ENCODE results near the gene CDKL1.

CDKL1 gene

DNA sequence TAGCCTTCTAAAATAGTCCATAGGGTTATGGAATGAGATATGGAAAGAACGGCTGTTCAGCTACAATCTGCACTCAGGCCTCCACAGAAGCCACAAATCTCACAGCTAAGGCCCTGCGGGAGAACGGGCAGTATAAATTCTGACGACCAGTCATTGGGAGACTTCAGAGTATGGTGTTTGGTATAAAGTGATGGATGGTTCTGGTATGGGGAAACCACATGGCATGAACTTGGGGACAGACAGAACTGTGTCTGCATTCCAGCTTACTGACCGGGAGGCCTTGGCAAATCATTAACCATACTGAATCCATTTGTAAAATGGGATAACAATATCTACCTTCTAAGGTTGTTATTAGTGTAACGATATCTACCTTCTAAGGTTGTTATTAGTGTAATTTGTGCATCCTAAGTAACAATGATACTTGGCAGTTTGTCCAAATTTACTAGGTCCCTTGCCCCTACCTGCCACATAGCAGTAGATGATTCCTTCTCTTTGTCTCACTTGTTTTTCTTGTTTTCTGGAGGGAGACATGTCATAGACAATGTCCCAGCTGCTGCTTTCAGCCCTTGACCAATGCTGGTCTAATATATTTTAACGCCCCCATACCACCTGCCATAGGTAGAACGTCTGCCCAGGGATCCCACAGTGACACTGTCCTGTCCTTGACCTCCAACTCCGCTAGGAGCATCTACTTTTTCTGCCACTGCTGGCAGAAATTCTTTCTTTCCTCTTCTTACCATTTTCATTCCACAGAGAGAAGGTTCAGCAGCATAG, 6.8 kb downstream of the CDKL1 start:
- H3K36me3 ChIP-seq (ENCODE audit: control insufficient read depth in 5 of 5, insufficient read depth in 5 of 5, low read length in 5 of 5): peaks cover 0 to 4% (median 0%) of the 10 kb centered on the region in 5 donors
- no peaks in the 10 kb centered on the region for H3K27me3 ChIP-seq (ENCODE audit: control insufficient read depth in 5 of 5, insufficient read depth in 4 of 5, low read length in 5 of 5)
- H3K9me3 ChIP-seq (ENCODE audit: control insufficient read depth in 5 of 5, low read length in 5 of 5): no peaks in the 10 kb centered on the region
- no peak overlapping the region for H3K9ac ChIP-seq (ENCODE audit: low read length in 5 of 5)
- H3K27ac ChIP-seq (ENCODE audit: low read depth, low read length): no peak overlapping the region
- no peak overlapping the region for H3K4me3 ChIP-seq (ENCODE audit: low read depth in 1 of 5, low read length in 5 of 5)
- peaks cover 0 to 14% (median 6%) of the 10 kb centered on the region in 5 donors for H3K4me1 ChIP-seq (ENCODE audit: control insufficient read depth in 5 of 5, insufficient read depth in 5 of 5, low read length in 5 of 5)

DNA sequence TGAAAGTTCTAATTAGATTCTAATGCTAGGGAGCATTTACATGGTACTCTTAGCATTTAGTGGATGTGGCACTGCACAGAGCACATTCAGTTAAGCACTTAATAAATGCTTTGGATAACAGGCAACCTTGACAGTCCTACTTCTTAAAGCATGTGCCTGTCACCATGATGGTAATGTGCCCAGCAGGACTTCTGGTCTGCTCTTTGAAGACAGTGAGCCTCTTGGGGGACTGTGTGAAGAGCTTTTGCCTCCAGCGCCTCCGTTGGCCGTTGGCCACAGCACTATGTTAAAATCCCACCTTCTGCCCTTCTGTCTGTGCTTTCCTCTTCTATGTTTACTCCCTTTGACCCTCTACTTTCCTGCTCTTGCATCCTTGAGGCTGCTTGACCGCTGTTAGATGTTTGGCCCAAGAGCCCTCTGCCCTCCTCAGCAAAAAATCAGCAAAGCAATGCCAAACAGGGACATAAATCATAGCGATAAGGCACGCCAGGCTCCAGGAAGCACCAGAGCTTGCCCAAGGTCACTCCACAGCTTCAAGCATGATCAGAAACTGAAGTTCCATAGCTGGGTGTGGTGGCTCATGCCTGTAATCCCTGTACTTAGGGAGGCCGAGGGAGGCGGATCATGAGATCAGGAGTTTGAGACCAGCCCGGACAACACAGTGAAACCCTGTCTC, 8.3 kb downstream of the CDKL1 start:
- Histone ChIP-seq H3K4me1 (ENCODE audit: control insufficient read depth in 5 of 5, insufficient read depth in 5 of 5, low read length in 5 of 5) (peaks cover 0 to 8% (median 6%) of the 10 kb centered on the region in 5 donors), H3K36me3 (ENCODE audit: control insufficient read depth in 5 of 5, insufficient read depth in 5 of 5, low read length in 5 of 5) (peaks cover 0 to 4% (median 0%) of the 10 kb centered on the region in 5 donors), H3K27ac (ENCODE audit: low read depth, low read length) (no peak overlapping the region), H3K9me3 (ENCODE audit: control insufficient read depth in 5 of 5, low read length in 5 of 5) (no peaks in the 10 kb centered on the region), H3K27me3 (ENCODE audit: control insufficient read depth in 5 of 5, insufficient read depth in 4 of 5, low read length in 5 of 5) (no peaks in the 10 kb centered on the region), H3K9ac (ENCODE audit: low read length in 5 of 5) (no peak overlapping the region), H3K4me3 (ENCODE audit: low read depth in 1 of 5, low read length in 5 of 5) (no peak overlapping the region)

DNA sequence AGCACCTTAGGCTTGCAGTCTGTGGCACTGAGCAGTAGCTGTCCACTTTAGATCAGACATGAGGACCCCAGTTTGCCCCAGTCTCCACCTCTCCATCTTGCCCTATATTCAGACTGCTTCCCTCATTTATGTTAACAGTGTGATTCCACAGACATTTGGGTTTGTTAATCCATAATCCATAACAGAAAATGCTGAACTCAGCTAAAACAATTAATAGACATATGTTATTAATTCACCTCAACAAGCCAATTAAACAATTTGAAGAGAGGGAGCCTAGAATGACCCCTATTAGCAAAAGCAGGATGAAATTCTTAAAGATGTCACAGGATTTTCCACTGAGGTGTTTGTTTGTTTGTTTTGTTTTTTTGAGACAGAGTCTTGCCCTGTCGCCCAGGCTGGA, 9.1 kb downstream of the CDKL1 start:
- Histone ChIP-seq H3K4me3 (ENCODE audit: low read depth in 1 of 5, low read length in 5 of 5) (no peak overlapping the region), H3K27me3 (ENCODE audit: control insufficient read depth in 5 of 5, insufficient read depth in 4 of 5, low read length in 5 of 5) (no peaks in the 10 kb centered on the region), H3K4me1 (ENCODE audit: control insufficient read depth in 5 of 5, insufficient read depth in 5 of 5, low read length in 5 of 5) (peaks cover 0 to 8% (median 6%) of the 10 kb centered on the region in 5 donors), H3K9ac (ENCODE audit: low read length in 5 of 5) (no peak overlapping the region), H3K9me3 (ENCODE audit: control insufficient read depth in 5 of 5, low read length in 5 of 5) (no peaks in the 10 kb centered on the region), H3K36me3 (ENCODE audit: control insufficient read depth in 5 of 5, insufficient read depth in 5 of 5, low read length in 5 of 5) (peaks cover 0 to 4% (median 0%) of the 10 kb centered on the region in 5 donors), H3K27ac (ENCODE audit: low read depth, low read length) (no peak overlapping the region)

DNA sequence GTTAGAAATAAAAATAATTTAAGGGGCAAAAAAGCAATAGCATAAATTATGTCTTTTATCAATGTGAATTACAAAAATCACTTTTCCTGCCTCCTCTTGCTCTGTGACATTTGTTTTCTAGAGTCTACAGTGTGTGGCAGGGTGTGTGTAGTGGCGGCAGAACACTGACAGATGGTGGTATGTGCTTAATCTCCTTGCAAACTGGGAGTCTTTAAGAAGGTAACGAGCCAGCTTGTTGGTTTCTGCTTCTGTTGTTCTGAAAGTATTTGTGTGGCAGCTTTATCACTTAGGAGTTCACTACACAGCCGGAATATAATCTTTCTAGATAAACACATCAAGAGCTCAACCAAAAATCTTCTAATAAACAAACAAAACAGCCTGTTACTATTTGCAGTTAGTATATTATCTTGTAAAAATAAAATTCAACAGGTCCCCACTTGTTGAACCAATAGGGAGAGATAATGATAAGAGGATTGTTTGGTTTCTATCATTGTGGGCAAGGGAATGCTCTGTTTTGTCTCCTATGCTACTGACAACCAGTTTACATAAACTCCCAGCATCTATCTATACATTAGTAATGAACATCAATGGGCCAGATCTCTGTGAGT, 13.0 kb downstream of the CDKL1 start:
- Histone ChIP-seq H3K9ac (ENCODE audit: low read length in 5 of 5) (no peak overlapping the region), H3K27me3 (ENCODE audit: control insufficient read depth in 5 of 5, insufficient read depth in 4 of 5, low read length in 5 of 5) (no peaks in the 10 kb centered on the region), H3K4me1 (ENCODE audit: control insufficient read depth in 5 of 5, insufficient read depth in 5 of 5, low read length in 5 of 5) (peaks cover 0 to 6% (median 6%) of the 10 kb centered on the region in 5 donors), H3K9me3 (ENCODE audit: control insufficient read depth in 5 of 5, low read length in 5 of 5) (no peaks in the 10 kb centered on the region), H3K4me3 (ENCODE audit: low read depth in 1 of 5, low read length in 5 of 5) (no peak overlapping the region), H3K36me3 (ENCODE audit: control insufficient read depth in 5 of 5, insufficient read depth in 5 of 5, low read length in 5 of 5) (peaks cover 0 to 12% (median 8%) of the 10 kb centered on the region in 5 donors), H3K27ac (ENCODE audit: low read depth, low read length) (no peak overlapping the region)

DNA sequence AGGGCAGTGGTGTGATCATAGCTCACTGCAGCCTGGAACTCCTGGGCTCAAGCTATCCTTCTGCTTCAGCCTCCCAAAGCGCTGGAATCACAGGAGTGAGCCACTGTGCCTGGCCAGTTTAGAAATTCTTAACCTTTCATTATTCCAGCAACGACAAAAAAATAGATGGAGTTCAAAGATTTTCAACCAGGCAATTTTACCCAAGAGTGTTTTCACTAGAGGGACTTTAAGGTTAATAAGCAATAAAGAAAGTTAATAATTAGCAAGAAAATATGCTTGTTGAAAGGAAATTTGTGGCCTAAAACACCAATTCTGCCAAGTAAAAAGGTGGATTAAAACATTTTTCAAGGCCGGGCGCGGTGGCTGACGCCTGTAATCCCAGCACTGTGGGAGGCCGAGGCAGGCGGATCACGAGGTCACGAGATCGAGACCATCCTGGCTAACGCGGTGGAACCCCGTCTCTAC, 14.8 kb downstream of the CDKL1 start:
- no peak overlapping the region for H3K9ac ChIP-seq (ENCODE audit: low read length in 5 of 5)
- H3K4me3 ChIP-seq (ENCODE audit: low read depth in 1 of 5, low read length in 5 of 5): no peak overlapping the region
- H3K9me3 ChIP-seq (ENCODE audit: control insufficient read depth in 5 of 5, low read length in 5 of 5): no peaks in the 10 kb centered on the region
- H3K36me3 ChIP-seq (ENCODE audit: control insufficient read depth in 5 of 5, insufficient read depth in 5 of 5, low read length in 5 of 5): peaks cover 0 to 12% (median 11%) of the 10 kb centered on the region in 5 donors
- H3K27ac ChIP-seq (ENCODE audit: low read depth, low read length): no peak overlapping the region
- peaks cover 0 to 3% (median 0%) of the 10 kb centered on the region in 5 donors for H3K4me1 ChIP-seq (ENCODE audit: control insufficient read depth in 5 of 5, insufficient read depth in 5 of 5, low read length in 5 of 5)
- H3K27me3 ChIP-seq (ENCODE audit: control insufficient read depth in 5 of 5, insufficient read depth in 4 of 5, low read length in 5 of 5): no peaks in the 10 kb centered on the region

DNA sequence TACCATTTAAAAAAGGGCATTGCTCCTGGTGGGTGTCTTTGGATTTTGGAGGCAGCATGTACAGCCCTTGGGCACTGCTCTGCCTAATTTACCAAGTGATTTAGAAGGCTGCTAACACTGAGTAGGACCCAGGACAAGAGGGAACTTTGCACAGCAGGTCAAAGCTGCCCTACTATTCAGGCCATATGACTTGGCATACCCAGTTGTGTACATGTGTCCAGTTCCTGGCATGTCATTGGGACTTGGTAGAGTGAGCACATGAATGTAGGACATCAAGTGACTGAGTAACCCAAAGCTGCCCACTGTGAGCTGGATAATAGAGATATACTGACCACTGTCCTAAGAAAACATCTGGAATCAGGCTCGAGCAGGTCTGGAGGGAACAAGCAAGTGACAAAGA, 15.7 kb downstream of the CDKL1 start:
- no peak overlapping the region for H3K4me3 ChIP-seq (ENCODE audit: low read depth in 1 of 5, low read length in 5 of 5)
- peaks cover 0 to 12% (median 11%) of the 10 kb centered on the region in 5 donors for H3K36me3 ChIP-seq (ENCODE audit: control insufficient read depth in 5 of 5, insufficient read depth in 5 of 5, low read length in 5 of 5)
- H3K4me1 ChIP-seq (ENCODE audit: control insufficient read depth in 5 of 5, insufficient read depth in 5 of 5, low read length in 5 of 5): peaks cover 0 to 3% (median 0%) of the 10 kb centered on the region in 5 donors
- no peaks in the 10 kb centered on the region for H3K9me3 ChIP-seq (ENCODE audit: control insufficient read depth in 5 of 5, low read length in 5 of 5)
- no peak overlapping the region for H3K9ac ChIP-seq (ENCODE audit: low read length in 5 of 5)
- no peaks in the 10 kb centered on the region for H3K27me3 ChIP-seq (ENCODE audit: control insufficient read depth in 5 of 5, insufficient read depth in 4 of 5, low read length in 5 of 5)
- no peak overlapping the region for H3K27ac ChIP-seq (ENCODE audit: low read depth, low read length)

DNA sequence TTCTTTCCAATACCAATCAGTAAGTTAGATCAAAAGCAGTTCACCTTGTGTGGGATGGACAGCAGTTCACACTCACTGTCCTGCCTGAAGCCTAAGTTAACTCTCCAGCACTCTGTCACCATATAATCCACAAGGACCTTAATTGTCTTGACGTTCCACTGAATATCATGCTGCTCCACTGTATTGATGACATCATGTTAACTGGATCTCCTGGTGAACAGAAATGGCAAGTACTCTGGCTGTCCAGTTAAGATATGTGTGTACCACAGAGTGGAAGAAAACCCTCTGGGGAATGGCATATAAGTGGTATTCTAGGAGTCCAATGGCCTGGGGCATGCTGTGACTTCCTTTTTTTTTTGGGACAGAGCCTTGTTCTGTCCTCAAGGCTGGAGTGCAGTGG, 16.2 kb downstream of the CDKL1 start:
- Histone ChIP-seq H3K9me3 (ENCODE audit: control insufficient read depth in 5 of 5, low read length in 5 of 5) (no peaks in the 10 kb centered on the region), H3K27me3 (ENCODE audit: control insufficient read depth in 5 of 5, insufficient read depth in 4 of 5, low read length in 5 of 5) (no peaks in the 10 kb centered on the region), H3K9ac (ENCODE audit: low read length in 5 of 5) (no peak overlapping the region), H3K4me1 (ENCODE audit: control insufficient read depth in 5 of 5, insufficient read depth in 5 of 5, low read length in 5 of 5) (peaks cover 0 to 3% (median 0%) of the 10 kb centered on the region in 5 donors), H3K36me3 (ENCODE audit: control insufficient read depth in 5 of 5, insufficient read depth in 5 of 5, low read length in 5 of 5) (peaks cover 0 to 12% (median 11%) of the 10 kb centered on the region in 5 donors), H3K27ac (ENCODE audit: low read depth, low read length) (no peak overlapping the region), H3K4me3 (ENCODE audit: low read depth in 1 of 5, low read length in 5 of 5) (no peak overlapping the region)

DNA sequence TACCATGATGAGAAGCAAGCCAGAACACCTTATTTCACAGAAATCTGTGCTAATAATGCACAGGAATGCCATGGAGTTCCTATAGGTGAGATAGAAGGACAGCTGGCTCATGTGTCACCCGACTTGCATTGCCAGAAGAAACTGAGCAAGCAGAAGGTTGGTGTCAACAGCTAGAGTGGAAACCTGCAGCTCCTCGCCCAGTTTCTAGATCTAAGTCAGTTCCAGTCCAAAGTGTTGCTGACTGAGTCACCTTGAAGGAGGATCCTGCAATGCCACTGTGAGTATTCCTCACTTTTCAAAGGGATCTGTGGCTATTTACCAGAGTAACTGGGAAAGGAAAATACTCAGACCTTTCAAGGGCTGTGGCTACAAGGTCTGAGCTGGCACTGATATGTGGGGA, 17.1 kb downstream of the CDKL1 start:
- Histone ChIP-seq H3K9me3 (ENCODE audit: control insufficient read depth in 5 of 5, low read length in 5 of 5) (no peaks in the 10 kb centered on the region), H3K9ac (ENCODE audit: low read length in 5 of 5) (no peak overlapping the region), H3K36me3 (ENCODE audit: control insufficient read depth in 5 of 5, insufficient read depth in 5 of 5, low read length in 5 of 5) (peaks cover 0 to 12% (median 11%) of the 10 kb centered on the region in 5 donors), H3K4me1 (ENCODE audit: control insufficient read depth in 5 of 5, insufficient read depth in 5 of 5, low read length in 5 of 5) (peaks cover 0 to 3% (median 0%) of the 10 kb centered on the region in 5 donors), H3K4me3 (ENCODE audit: low read depth in 1 of 5, low read length in 5 of 5) (no peak overlapping the region), H3K27me3 (ENCODE audit: control insufficient read depth in 5 of 5, insufficient read depth in 4 of 5, low read length in 5 of 5) (no peaks in the 10 kb centered on the region), H3K27ac (ENCODE audit: low read depth, low read length) (no peak overlapping the region)

DNA sequence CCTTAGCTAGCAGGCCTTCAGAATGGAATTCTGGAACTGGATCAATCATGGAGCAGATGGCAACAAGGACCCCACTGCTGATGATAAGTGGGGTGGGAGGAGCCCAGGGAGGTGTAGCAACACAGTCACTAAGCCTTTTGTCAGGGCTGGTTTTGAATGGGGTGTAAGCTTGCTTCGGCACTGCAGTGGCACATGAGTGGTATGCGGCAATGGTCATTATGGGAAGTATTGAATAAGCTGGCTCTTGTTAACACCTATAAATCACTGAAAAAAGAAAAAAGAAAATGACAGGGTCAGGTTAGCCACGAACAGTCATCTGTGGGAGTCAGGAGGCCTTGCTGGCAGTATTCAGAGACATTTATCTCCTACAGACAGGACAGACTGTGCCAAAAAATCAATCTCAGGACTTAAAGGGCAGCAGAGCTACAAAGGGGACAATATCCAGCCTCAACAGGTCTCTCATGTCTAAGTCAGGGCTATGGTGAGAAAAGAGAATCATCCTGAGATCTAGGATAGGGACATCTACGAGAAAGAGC, 19.1 kb downstream of the CDKL1 start:
- Histone ChIP-seq H3K4me1 (ENCODE audit: control insufficient read depth in 5 of 5, insufficient read depth in 5 of 5, low read length in 5 of 5) (peaks cover 0 to 3% (median 0%) of the 10 kb centered on the region in 5 donors), H3K9me3 (ENCODE audit: control insufficient read depth in 5 of 5, low read length in 5 of 5) (no peaks in the 10 kb centered on the region), H3K36me3 (ENCODE audit: control insufficient read depth in 5 of 5, insufficient read depth in 5 of 5, low read length in 5 of 5) (peaks cover 0 to 12% (median 11%) of the 10 kb centered on the region in 5 donors), H3K27me3 (ENCODE audit: control insufficient read depth in 5 of 5, insufficient read depth in 4 of 5, low read length in 5 of 5) (no peaks in the 10 kb centered on the region), H3K27ac (ENCODE audit: low read depth, low read length) (no peak overlapping the region), H3K4me3 (ENCODE audit: low read depth in 1 of 5, low read length in 5 of 5) (no peak overlapping the region), H3K9ac (ENCODE audit: low read length in 5 of 5) (no peak overlapping the region)
